SU-DHL-6 (cell line): ENCODE measurements around the gene MAST2.
A peak's percentile ranks its signal among the peaks of the same experiment; 100 is the strongest.

Experiments
- H2AFZ ChIP-seq: fragments of 200-600 bp; sonication (generic); 2 replicates; pipeline ENCODE4 v1.6.1; 2014; ENCODE audit warnings: low read depth, mild to moderate bottlenecking, moderate library complexity, mixed read lengths, antibody characterized with exemption, low read length; ENCODE audit not compliant: severe bottlenecking
- H3F3A ChIP-seq: fragments of 200-600 bp; shearing (Covaris generic); 2 replicates; pipeline ENCODE4 v1.6.0; 2016; ENCODE audit warnings: antibody characterized with exemption, mild to moderate bottlenecking; ENCODE audit not compliant: insufficient read depth
- H3K27ac ChIP-seq: fragments of 200-600 bp; sonication (generic); 2 replicates; pipeline ENCODE4 v1.5.1; 2016; ENCODE audit warnings: low read depth, mild to moderate bottlenecking, low read length, moderate library complexity, mixed read lengths
- H3K27me3 ChIP-seq: fragments of 200-600 bp; sonication (generic), shearing (Covaris generic); 2 replicates; pipeline ENCODE4 v1.6.0; 2014; ENCODE audit warnings: mild to moderate bottlenecking, low read length
- H3K36me3 ChIP-seq: fragments of 200-600 bp; sonication (generic); 2 replicates; pipeline ENCODE4 v1.6.1; 2014; ENCODE audit warnings: mild to moderate bottlenecking, low read length, mixed read lengths
- H3K4me2 ChIP-seq: fragments of 300-600, 200-600 bp; shearing (Covaris generic), sonication (generic); 2 replicates; pipeline ENCODE4 v1.6.0; 2014; ENCODE audit warnings: low read length, low read depth, mild to moderate bottlenecking; ENCODE audit not compliant: poor library complexity, severe bottlenecking
- H3K4me3 ChIP-seq: fragments of 200-600 bp; sonication (generic); 2 replicates; pipeline ENCODE4 v1.5.1; 2014; ENCODE audit warnings: antibody characterized with exemption, low read length, mild to moderate bottlenecking, mixed read lengths; ENCODE audit not compliant: insufficient read depth, poor library complexity, severe bottlenecking
- H3K79me2 ChIP-seq: fragments of 200-600 bp; sonication (generic); 2 replicates; pipeline ENCODE4 v1.6.1; 2014; ENCODE audit warnings: mild to moderate bottlenecking, low read length, moderate library complexity; ENCODE audit not compliant: insufficient read depth
- H3K9ac ChIP-seq: fragments of 200-600 bp; sonication (generic); 2 replicates; pipeline ENCODE4 v1.7.0; 2014; ENCODE audit warnings: mild to moderate bottlenecking, low read length
- H3K9me2 ChIP-seq: fragments of 200-600 bp; sonication (generic); replicated peaks from 2 replicates; pipeline ENCODE4 v1.6.1; 2014; ENCODE audit warnings: low read length; ENCODE audit not compliant: insufficient read depth
- H3K9me3 ChIP-seq: fragments of 200-600 bp; sonication (generic); 2 replicates; pipeline ENCODE4 v1.6.1; 2014; ENCODE audit warnings: low read length, mixed read lengths; ENCODE audit not compliant: insufficient read depth
- H4K20me1 ChIP-seq: fragments of 200-600 bp; sonication (generic); 2 replicates; pipeline ENCODE4 v1.6.1; 2014; ENCODE audit warnings: low read depth, mild to moderate bottlenecking, antibody characterized with exemption, low read length, moderate library complexity, mixed read lengths
- EZH2phosphoT487 ChIP-seq: fragments of 200-600 bp; sonication (generic), shearing (Covaris generic); conservative IDR thresholded peaks from 2 replicates; pipeline ENCODE4 v1.6.1; 2018; ENCODE audit warnings: mild to moderate bottlenecking, antibody characterized with exemption, low read length, moderate library complexity, mixed read lengths
- TF ChIP-seq, protein P1 (sequence below): fragments of 200-600 bp; sonication (generic); IDR thresholded peaks from one replicate; pipeline ENCODE4 v1.5.1; 2017; ENCODE audit warnings: antibody characterized with exemption, mild to moderate bottlenecking, low read length, moderate library complexity; ENCODE audit not compliant: insufficient read depth, poor library complexity, severe bottlenecking

The MAST2 gene

GRCh38 chr1:45765999-45766792, 37.2 kb upstream of the MAST2 start:
- Histone ChIP-seq H3K9ac (no peak overlapping the region), H3K79me2 (no peaks in the 10 kb centered on the region), H3K36me3 (no peaks in the 10 kb centered on the region), H4K20me1 (no peaks in the 10 kb centered on the region), H2AFZ (no peak overlapping the region), H3K27ac (no peak overlapping the region), H3K4me2 (no peak overlapping the region), H3K9me3 (no peaks in the 10 kb centered on the region), H3F3A (no peaks in the 10 kb centered on the region), H3K27me3 (no peaks in the 10 kb centered on the region), H3K4me3 (no peak overlapping the region), H3K9me2 (no peaks in the 10 kb centered on the region)
- TF ChIP-seq, protein P1, sequence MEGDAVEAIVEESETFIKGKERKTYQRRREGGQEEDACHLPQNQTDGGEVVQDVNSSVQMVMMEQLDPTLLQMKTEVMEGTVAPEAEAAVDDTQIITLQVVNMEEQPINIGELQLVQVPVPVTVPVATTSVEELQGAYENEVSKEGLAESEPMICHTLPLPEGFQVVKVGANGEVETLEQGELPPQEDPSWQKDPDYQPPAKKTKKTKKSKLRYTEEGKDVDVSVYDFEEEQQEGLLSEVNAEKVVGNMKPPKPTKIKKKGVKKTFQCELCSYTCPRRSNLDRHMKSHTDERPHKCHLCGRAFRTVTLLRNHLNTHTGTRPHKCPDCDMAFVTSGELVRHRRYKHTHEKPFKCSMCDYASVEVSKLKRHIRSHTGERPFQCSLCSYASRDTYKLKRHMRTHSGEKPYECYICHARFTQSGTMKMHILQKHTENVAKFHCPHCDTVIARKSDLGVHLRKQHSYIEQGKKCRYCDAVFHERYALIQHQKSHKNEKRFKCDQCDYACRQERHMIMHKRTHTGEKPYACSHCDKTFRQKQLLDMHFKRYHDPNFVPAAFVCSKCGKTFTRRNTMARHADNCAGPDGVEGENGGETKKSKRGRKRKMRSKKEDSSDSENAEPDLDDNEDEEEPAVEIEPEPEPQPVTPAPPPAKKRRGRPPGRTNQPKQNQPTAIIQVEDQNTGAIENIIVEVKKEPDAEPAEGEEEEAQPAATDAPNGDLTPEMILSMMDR = no peak
- TF ChIP-seq EZH2phosphoT487 = no peak

GRCh38 chr1:45767035-45767434, 36.4 kb upstream of the MAST2 start:
- no peak overlapping the region for H2AFZ ChIP-seq

GRCh38 chr1:45769261-45769932, 34.0 kb upstream of the MAST2 start:
- Histone ChIP-seq H3K9ac (no peak overlapping the region), H3K9me2 (no peaks in the 10 kb centered on the region), H3K36me3 (no peaks in the 10 kb centered on the region), H2AFZ (peak overlapping the region; percentile 50), H3K4me3 (no peak overlapping the region), H3K27me3 (no peaks in the 10 kb centered on the region), H3F3A (no peaks in the 10 kb centered on the region), H3K4me2 (no peak overlapping the region), H3K9me3 (no peaks in the 10 kb centered on the region), H3K79me2 (no peaks in the 10 kb centered on the region), H3K27ac (no peak overlapping the region), H4K20me1 (no peaks in the 10 kb centered on the region)
- TF ChIP-seq, protein P1 = no peak
- no peak for TF ChIP-seq EZH2phosphoT487

More at GRCh38 chr1:45767035-45767434, 36.4 kb upstream of the MAST2 start:
- no peak overlapping the region for H3K4me2 ChIP-seq
- H3K27ac ChIP-seq = no peak overlapping the region
- no peak overlapping the region for H3K9ac ChIP-seq
- no peaks in the 10 kb centered on the region for H3K79me2 ChIP-seq
- H4K20me1 ChIP-seq = no peaks in the 10 kb centered on the region
- no peaks in the 10 kb centered on the region for H3K9me3 ChIP-seq
- TF ChIP-seq, protein P1 = no peak
- TF ChIP-seq EZH2phosphoT487 = no peak
- no peaks in the 10 kb centered on the region for H3K9me2 ChIP-seq
- H3K36me3 ChIP-seq = no peaks in the 10 kb centered on the region
- H3K27me3 ChIP-seq = no peaks in the 10 kb centered on the region
- no peaks in the 10 kb centered on the region for H3F3A ChIP-seq
- H3K4me3 ChIP-seq = no peak overlapping the region
